Erythroblast (primary cell): ENCODE results near the gene PHLDA2.

Source experiments
- GATA1 ChIP-seq: IDR thresholded peaks from 2 replicates; pipeline ENCODE4 v1.6.1; 2011; ENCODE audit warnings: low read depth, mild to moderate bottlenecking, control low read depth, low read length, moderate library complexity
- POLR2A ChIP-seq: IDR thresholded peaks from 2 replicates; pipeline ENCODE4 v1.6.1; 2011; ENCODE audit warnings: mild to moderate bottlenecking, low read length

DNA sequence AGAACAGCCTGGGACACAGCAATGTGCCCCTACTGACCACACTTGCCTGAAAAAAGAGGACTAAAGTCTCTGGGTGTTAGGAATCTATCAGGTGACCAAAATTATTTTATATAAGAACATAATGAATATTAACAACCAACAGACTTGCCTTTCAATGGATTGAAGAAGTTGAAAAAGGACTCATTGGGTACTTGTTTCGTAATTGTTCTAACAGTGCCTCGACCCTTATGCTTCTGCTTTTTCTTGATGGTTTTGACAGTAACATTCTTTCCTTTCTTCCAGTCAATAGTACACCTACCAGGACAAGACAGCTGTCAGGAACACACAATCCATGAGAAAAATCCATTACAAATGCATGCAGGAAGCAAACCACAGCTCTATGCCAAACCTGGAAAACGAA, 29.0 kb upstream of the PHLDA2 start:
- TF ChIP-seq POLR2A: no peak
- TF ChIP-seq GATA1: no peak
